Mesenchymal stem cell (in vitro differentiated cells and primary cell): Measurements from ENCODE around the gene IGFBP2.

Experiments
- DNase-seq: peaks from one replicate; pipeline ENCODE4 v3.0.0-alpha.2; 2013
- H2AFZ ChIP-seq: one replicate; pipeline ENCODE4 v1.6.1; 2013; ENCODE audit warnings: low read depth, mild to moderate bottlenecking, control low read depth, inconsistent platforms, low read length, moderate library complexity
- H2AK5ac ChIP-seq: 2 replicates; pipeline ENCODE4 v1.6.1; 2013; ENCODE audit warnings: low read length, moderate library complexity, mild to moderate bottlenecking, inconsistent platforms; ENCODE audit not compliant: severe bottlenecking
- H2BK120ac ChIP-seq: one replicate; pipeline ENCODE4 v1.6.1; 2013; ENCODE audit warnings: low read depth, mild to moderate bottlenecking, inconsistent platforms, low read length, moderate library complexity
- H2BK12ac ChIP-seq, 2 experiments: one replicate each; pipeline ENCODE4 v1.6.1; 2013; ENCODE audit warnings: inconsistent platforms in 2 of 2, low read length in 2 of 2, mild to moderate bottlenecking in 2 of 2, moderate library complexity in 2 of 2, control low read depth in 1 of 2
- H2BK15ac ChIP-seq: one replicate; pipeline ENCODE4 v1.6.1; 2013; ENCODE audit warnings: mild to moderate bottlenecking, low read depth, inconsistent platforms; ENCODE audit not compliant: poor library complexity, severe bottlenecking
- H2BK5ac ChIP-seq: 2 replicates; pipeline ENCODE4 v1.6.1; 2013; ENCODE audit warnings: low read depth, mild to moderate bottlenecking, low read length, control low read depth, inconsistent platforms; ENCODE audit not compliant: poor library complexity, severe bottlenecking
- H3K14ac ChIP-seq, 2 experiments: one replicate each; pipeline ENCODE4 v1.6.1; 2013; ENCODE audit warnings: inconsistent platforms in 2 of 2, low read length in 2 of 2, control low read depth in 1 of 2, mild to moderate bottlenecking in 1 of 2, moderate library complexity in 1 of 2
- H3K18ac ChIP-seq, 2 experiments: one replicate each; pipeline ENCODE4 v1.6.1; 2013; ENCODE audit warnings: inconsistent platforms in 2 of 2, low read length in 2 of 2, control low read depth in 1 of 2, low read depth in 1 of 2, mild to moderate bottlenecking in 1 of 2
- H3K23ac ChIP-seq, 2 experiments: one replicate each; pipeline ENCODE4 v1.6.1; 2013; ENCODE audit warnings: inconsistent platforms in 2 of 2, low read length in 2 of 2, mild to moderate bottlenecking in 2 of 2, moderate library complexity in 2 of 2, control low read depth in 1 of 2
- H3K27ac ChIP-seq: 2 replicates; pipeline ENCODE4 v1.5.1; 2013; ENCODE audit warnings: mild to moderate bottlenecking, moderate library complexity, low read length, control low read depth, inconsistent platforms; ENCODE audit not compliant: poor library complexity, severe bottlenecking
- H3K27me3 ChIP-seq, 2 experiments: 2 replicates each; pipeline versions ENCODE4 v1.6.1 to v1.7.0; 2013; ENCODE audit warnings: low read length in 2 of 2, mild to moderate bottlenecking in 2 of 2, moderate library complexity in 2 of 2, control low read depth in 1 of 2, inconsistent platforms in 1 of 2; ENCODE audit not compliant: control insufficient read depth in 1 of 2, insufficient read depth in 1 of 2
- H3K36me3 ChIP-seq, 2 experiments: 2 replicates each; pipeline versions ENCODE4 v1.6.1 to v1.7.0; 2013; ENCODE audit warnings: low read length in 2 of 2, control low read depth in 1 of 2, inconsistent platforms in 1 of 2, low read depth in 1 of 2, mild to moderate bottlenecking in 1 of 2; ENCODE audit not compliant: insufficient read depth in 2 of 2, control insufficient read depth in 1 of 2
- H3K4ac ChIP-seq, 2 experiments: one replicate each; pipeline ENCODE4 v1.6.1; 2013; ENCODE audit warnings: inconsistent platforms in 2 of 2, low read length in 2 of 2, mild to moderate bottlenecking in 2 of 2, moderate library complexity in 2 of 2, control low read depth in 1 of 2, low read depth in 1 of 2
- H3K4me1 ChIP-seq: 2 replicates; pipeline ENCODE4 v1.6.1; 2013; ENCODE audit warnings: low read depth, low read length, control low read depth; ENCODE audit not compliant: control insufficient read depth, insufficient read depth
- H3K4me2 ChIP-seq: 2 replicates; pipeline ENCODE4 v1.6.1; 2013; ENCODE audit warnings: low read length, mild to moderate bottlenecking, inconsistent platforms; ENCODE audit not compliant: poor library complexity, severe bottlenecking
- H3K4me3 ChIP-seq, 2 experiments: 2 replicates each; pipeline versions ENCODE4 v1.5.1 to v1.7.0; 2013; ENCODE audit warnings: low read length in 2 of 2, mild to moderate bottlenecking in 2 of 2, control low read depth in 1 of 2, low read depth in 1 of 2; ENCODE audit not compliant: insufficient read depth in 1 of 2
- H3K79me1 ChIP-seq: replicated peaks from 2 replicates; pipeline ENCODE4 v1.6.1; 2013; ENCODE audit warnings: mild to moderate bottlenecking, control low read depth, low read length, inconsistent platforms; ENCODE audit not compliant: poor library complexity, severe bottlenecking
- H3K9ac ChIP-seq: 2 replicates; pipeline ENCODE4 v1.7.0; 2013; ENCODE audit warnings: mild to moderate bottlenecking, low read length, moderate library complexity
- H3K9me3 ChIP-seq: 2 replicates; pipeline ENCODE4 v1.7.0; 2013; ENCODE audit warnings: mild to moderate bottlenecking, low read length; ENCODE audit not compliant: control insufficient read depth
- H4K8ac ChIP-seq: one replicate; pipeline ENCODE4 v1.6.1; 2013; ENCODE audit warnings: inconsistent platforms, mild to moderate bottlenecking, low read length, moderate library complexity
- H4K91ac ChIP-seq: one replicate; pipeline ENCODE4 v1.6.1; 2013; ENCODE audit warnings: mild to moderate bottlenecking, low read length, inconsistent platforms
- WGBS: methylation state at CpG from one replicate; pipeline ENCODE4 v1.1.7; 2013; ENCODE audit warnings: mixed read lengths; 5-methylcytosine and 5-hydroxymethylcytosine counted together

IGFBP2 gene

DNA sequence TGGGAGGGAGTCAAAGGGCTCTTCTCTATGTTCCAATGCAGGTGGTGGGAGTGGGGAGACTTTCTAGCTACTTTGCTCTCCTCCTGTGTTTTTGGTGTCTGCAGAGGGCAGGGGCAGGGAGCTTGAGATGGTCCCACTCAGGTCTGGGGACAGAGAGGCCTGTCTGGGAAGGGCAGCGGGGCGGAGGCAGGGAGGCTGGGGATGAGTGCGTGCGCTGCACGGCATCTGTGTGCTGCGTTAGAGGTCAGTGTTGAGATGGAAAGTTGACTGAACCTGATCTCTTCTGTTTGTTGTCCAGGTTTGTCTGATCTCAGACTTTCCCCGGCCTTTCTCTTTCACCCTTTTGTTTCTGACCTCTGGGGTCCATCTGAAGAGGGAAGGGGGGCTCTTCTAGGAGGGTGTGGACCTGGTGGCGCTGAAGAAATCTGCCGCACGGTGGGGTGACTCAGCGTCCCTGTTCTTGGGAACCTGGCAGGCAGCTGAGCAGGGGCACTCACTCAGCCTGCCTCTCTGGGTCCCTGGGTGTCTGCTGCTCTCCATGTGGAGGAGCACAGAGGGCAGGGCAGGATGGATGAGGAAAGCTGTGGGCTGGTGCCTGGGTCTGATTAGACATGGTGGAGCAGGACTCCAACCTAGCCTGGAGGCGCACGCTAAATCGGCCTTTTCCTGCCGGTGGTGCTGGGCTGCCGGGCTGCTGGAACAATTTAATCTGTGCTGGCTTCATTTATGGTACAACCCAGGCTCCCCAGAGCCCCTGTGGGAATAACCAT is 24.1 kb downstream of the IGFBP2 start:
- H3K23ac ChIP-seq, result no peak overlapping the region
- no peak overlapping the region for H2BK5ac ChIP-seq
- peak overlapping the region; percentile 58 for H4K91ac ChIP-seq
- peak overlapping the region in 1 of 2 experiments; percentile 24 for H3K4ac ChIP-seq
- peaks cover 10% of the 10 kb centered on the region for H3K4me1 ChIP-seq
- H4K8ac ChIP-seq, result no peak overlapping the region
- WGBS, result 89% methylated on average over 16 of the region's 16 CpGs
- H3K36me3 ChIP-seq, result peaks cover 0 to 48% of the 10 kb centered on the region in 2 experiments
- no peaks in the 10 kb centered on the region for H3K9me3 ChIP-seq
- peak overlapping the region in 1 of 2 experiments; percentile 64 for H3K14ac ChIP-seq
- H2BK120ac ChIP-seq, result no peak overlapping the region
- no peak overlapping the region for H2AK5ac ChIP-seq
- H3K27ac ChIP-seq, result no peak overlapping the region
- H3K4me2 ChIP-seq, result no peak overlapping the region
- no peak overlapping the region for H3K9ac ChIP-seq
- no peak for DNase-seq
- H3K18ac ChIP-seq, result peak overlapping the region in 1 of 2 experiments; percentile 11
- H3K27me3 ChIP-seq, result peaks cover 0 to 33% of the 10 kb centered on the region in 2 experiments
- no peak overlapping the region for H3K4me3 ChIP-seq
- H2BK12ac ChIP-seq, result no peak overlapping the region
- peaks cover 36% of the 10 kb centered on the region for H3K79me1 ChIP-seq
- H2BK15ac ChIP-seq, result no peak overlapping the region
- no peak overlapping the region for H2AFZ ChIP-seq

- Histone ChIP-seq H2BK12ac (no peak overlapping the region), H4K91ac (no peak overlapping the region), H3K36me3 (peaks cover 0 to 51% of the 10 kb centered on the region in 2 experiments), H3K14ac (no peak overlapping the region), H3K4me2 (no peak overlapping the region), H2BK15ac (no peak overlapping the region), H3K9ac (no peak overlapping the region), H3K4ac (no peak overlapping the region), H3K18ac (no peak overlapping the region), H3K27ac (no peak overlapping the region), H3K4me3 (no peak overlapping the region), H3K27me3 (peaks cover 0 to 33% of the 10 kb centered on the region in 2 experiments), H2BK120ac (no peak overlapping the region), H2AK5ac (no peak overlapping the region), H4K8ac (no peak overlapping the region), H2BK5ac (no peak overlapping the region), H2AFZ (no peak overlapping the region), H3K23ac (no peak overlapping the region), H3K9me3 (no peaks in the 10 kb centered on the region), H3K4me1 (peaks cover 10% of the 10 kb centered on the region), H3K79me1 (peaks cover 33% of the 10 kb centered on the region)
- DNase-seq, result no peak
- WGBS, result 86% methylated on average over 7 of the region's 7 CpGs
These were observed 24.8 kb downstream of the IGFBP2 start for GRCh38 chr2:216657980-216658379.

GRCh38 chr2:216658757-216659156 is 25.5 kb downstream of the IGFBP2 start:
- 85% methylated on average over 6 of the region's 6 CpGs for WGBS
- Histone ChIP-seq H3K9ac (no peak overlapping the region), H2BK5ac (no peak overlapping the region), H3K18ac (no peak overlapping the region), H3K14ac (peak overlapping the region in 1 of 2 experiments; percentile 61), H2AK5ac (no peak overlapping the region), H3K36me3 (peaks cover 0 to 56% of the 10 kb centered on the region in 2 experiments), H3K27ac (no peak overlapping the region), H4K8ac (no peak overlapping the region), H3K9me3 (no peaks in the 10 kb centered on the region), H3K4me2 (no peak overlapping the region), H2BK15ac (no peak overlapping the region), H2BK120ac (no peak overlapping the region), H3K23ac (no peak overlapping the region), H3K79me1 (peaks cover 29% of the 10 kb centered on the region), H3K4me1 (peaks cover 10% of the 10 kb centered on the region), H3K4me3 (no peak overlapping the region), H2BK12ac (no peak overlapping the region), H4K91ac (no peak overlapping the region), H3K27me3 (peaks cover 0 to 32% of the 10 kb centered on the region in 2 experiments), H2AFZ (no peak overlapping the region), H3K4ac (no peak overlapping the region)
- DNase-seq, result no peak

- H3K23ac ChIP-seq, result no peak overlapping the region
These were observed 26.1 kb downstream of the IGFBP2 start for GRCh38 chr2:216659276-216659675.

More at GRCh38 chr2:216659276-216659675, 26.1 kb downstream of the IGFBP2 start:
- Histone ChIP-seq H2AFZ (no peak overlapping the region), H3K9ac (no peak overlapping the region), H4K91ac (no peak overlapping the region), H3K4ac (no peak overlapping the region), H2BK120ac (no peak overlapping the region), H3K27ac (no peak overlapping the region), H3K4me2 (no peak overlapping the region), H3K36me3 (peaks cover 0 to 61% of the 10 kb centered on the region in 2 experiments), H3K14ac (no peak overlapping the region), H2BK15ac (no peak overlapping the region), H3K4me1 (peaks cover 8% of the 10 kb centered on the region), H2BK12ac (no peak overlapping the region), H2AK5ac (no peak overlapping the region), H4K8ac (no peak overlapping the region), H2BK5ac (no peak overlapping the region), H3K4me3 (no peak overlapping the region), H3K79me1 (peaks cover 29% of the 10 kb centered on the region), H3K18ac (no peak overlapping the region), H3K9me3 (no peaks in the 10 kb centered on the region), H3K27me3 (peaks cover 0 to 37% of the 10 kb centered on the region in 2 experiments)
- no peak for DNase-seq
- WGBS, result 77% methylated on average over 6 of the region's 6 CpGs
